ENCODE data around the gene FOXC1. TPM values are rescaled to one million over a fixed set of nuclear protein-coding genes. Genes with fewer than 3 reads are reported as not detected.

Gene FOXC1
- total and polyA plus RNA-seq, 2 experiments from 2014 or later = 0.60 to 1.1 TPM

GRCh38 chr6:1591926-1592325 is 17.8 kb upstream of the FOXC1 start:
- no peak overlapping the region for H2AFZ ChIP-seq
- no peaks in the 10 kb centered on the region for H4K20me1 ChIP-seq (ENCODE audit: insufficient read depth, poor library complexity, severe bottlenecking)
- H3K9me2 ChIP-seq (replicated peaks; ENCODE audit: insufficient read depth) = no peaks in the 10 kb centered on the region
- H3K4me1 ChIP-seq (ENCODE audit: insufficient read depth) = no peaks in the 10 kb centered on the region
- no peak overlapping the region for H3K4me2 ChIP-seq
- H3K4me3 ChIP-seq = no peak overlapping the region
- H3K9me3 ChIP-seq (ENCODE audit: low read depth) = no peaks in the 10 kb centered on the region
- H3K36me3 ChIP-seq (replicated peaks; ENCODE audit: insufficient read depth, low read depth) = no peaks in the 10 kb centered on the region
- H3K27ac ChIP-seq = no peak overlapping the region
- WGBS (ENCODE audit: low lambda C conversion rate, missing lambda C conversion rate) = 88% methylated on average over 6 of the region's 6 CpGs
- peaks cover 12% of the 10 kb centered on the region for H3K27me3 ChIP-seq
- no peak for DNase-seq (ENCODE audit: low spot score)
- H3K79me2 ChIP-seq = no peaks in the 10 kb centered on the region
- TF ChIP-seq EZH2phosphoT487 (IDR thresholded peaks at IDR 0.05; ENCODE audit: low read depth, severe bottlenecking, unreplicated experiment) (no peak), CTCF (IDR thresholded peaks at IDR 0.05; ENCODE audit: poor library complexity) (no peak), EZH2 (IDR thresholded peaks at IDR 0.05; ENCODE audit: borderline replicate concordance) (no peak)

GRCh38 chr6:1592852-1593251 is 16.9 kb upstream of the FOXC1 start:
- TF ChIP-seq EZH2 (IDR thresholded peaks at IDR 0.05; ENCODE audit: borderline replicate concordance) (no peak), CTCF (IDR thresholded peaks at IDR 0.05; ENCODE audit: poor library complexity) (no peak), EZH2phosphoT487 (IDR thresholded peaks at IDR 0.05; ENCODE audit: low read depth, severe bottlenecking, unreplicated experiment) (no peak)
- Histone ChIP-seq H3K4me1 (ENCODE audit: insufficient read depth) (no peaks in the 10 kb centered on the region), H3K79me2 (no peaks in the 10 kb centered on the region), H4K20me1 (ENCODE audit: insufficient read depth, poor library complexity, severe bottlenecking) (no peaks in the 10 kb centered on the region), H3K4me2 (no peak overlapping the region), H3K4me3 (no peak overlapping the region), H3K36me3 (replicated peaks; ENCODE audit: insufficient read depth, low read depth) (no peaks in the 10 kb centered on the region), H3K9me3 (ENCODE audit: low read depth) (no peaks in the 10 kb centered on the region), H3K9me2 (replicated peaks; ENCODE audit: insufficient read depth) (no peaks in the 10 kb centered on the region), H3K27ac (no peak overlapping the region), H2AFZ (no peak overlapping the region), H3K27me3 (peaks cover 12% of the 10 kb centered on the region)
- DNase-seq (ENCODE audit: low spot score) = no peak
- WGBS (ENCODE audit: low lambda C conversion rate, missing lambda C conversion rate) = 89% methylated on average over 8 of the region's 8 CpGs

- no peaks in the 10 kb centered on the region for H3K9me3 ChIP-seq (ENCODE audit: low read depth)
- H3K27ac ChIP-seq = no peak overlapping the region
- H3K4me1 ChIP-seq (ENCODE audit: insufficient read depth) = no peaks in the 10 kb centered on the region
- H4K20me1 ChIP-seq (ENCODE audit: insufficient read depth, poor library complexity, severe bottlenecking) = no peaks in the 10 kb centered on the region
- no peak for DNase-seq (ENCODE audit: low spot score)
- H3K4me3 ChIP-seq = no peak overlapping the region
- no peak overlapping the region for H2AFZ ChIP-seq
- no peaks in the 10 kb centered on the region for H3K79me2 ChIP-seq
- peaks cover 12% of the 10 kb centered on the region for H3K27me3 ChIP-seq
- no peaks in the 10 kb centered on the region for H3K36me3 ChIP-seq (replicated peaks; ENCODE audit: insufficient read depth, low read depth)
- H3K4me2 ChIP-seq = no peak overlapping the region
- TF ChIP-seq EZH2 (IDR thresholded peaks at IDR 0.05; ENCODE audit: borderline replicate concordance) = no peak
- no peak for TF ChIP-seq EZH2phosphoT487 (IDR thresholded peaks at IDR 0.05; ENCODE audit: low read depth, severe bottlenecking, unreplicated experiment)
- no peak for TF ChIP-seq CTCF (IDR thresholded peaks at IDR 0.05; ENCODE audit: poor library complexity)
- 86% methylated on average over 20 of the region's 20 CpGs for WGBS (ENCODE audit: low lambda C conversion rate, missing lambda C conversion rate)
- H3K9me2 ChIP-seq (replicated peaks; ENCODE audit: insufficient read depth) = no peaks in the 10 kb centered on the region
Measured at GRCh38 chr6:1593286-1593957, 16.3 kb upstream of the FOXC1 start.

All from hepatocyte (in vitro differentiated cells).